ENCODE results near the gene TSPO.

GRCh38 chr22:43126501-43127165 lies 24.7 kb upstream of the TSPO start:
- TF ChIP-seq EZH2 (IDR thresholded peaks at IDR 0.05; ENCODE audit: insufficient read depth, poor library complexity, severe bottlenecking) (no peak), EZH2phosphoT487 (IDR thresholded peaks at IDR 0.05; ENCODE audit: insufficient read depth, low read depth) (no peak)

Measured in GM23248 (cell line).